Suprapubic skin (tissue), 4 donors: ENCODE measurements around the gene PREP.

ENCODE experiments used
- POLR2A ChIP-seq, 2 donors: fragments of 450-650 bp; IDR thresholded peaks; one replicate each; pipeline ENCODE4 v1.6.1; 2017; ENCODE audit warnings: antibody characterized with exemption in 2 of 2, mild to moderate bottlenecking in 2 of 2, moderate library complexity in 2 of 2
- POLR2AphosphoS5 ChIP-seq, 3 donors: sonication (generic); formaldehyde crosslinking; IDR thresholded peaks; one replicate each; pipeline ENCODE4 v1.6.1; 2017; ENCODE audit warnings: antibody characterized with exemption in 3 of 3
- TF ChIP-seq, protein P1 (sequence below), 2 donors: fragments of 200-600 bp in 1 of 2; fragments of 450-650 bp in 1 of 2; sonication (generic) in 1 of 2; IDR thresholded peaks; one replicate each; pipeline ENCODE4 v1.5.1; 2016 to 2019; ENCODE audit warnings: antibody characterized with exemption in 2 of 2, mild to moderate bottlenecking in 1 of 2, moderate library complexity in 1 of 2

DNA sequence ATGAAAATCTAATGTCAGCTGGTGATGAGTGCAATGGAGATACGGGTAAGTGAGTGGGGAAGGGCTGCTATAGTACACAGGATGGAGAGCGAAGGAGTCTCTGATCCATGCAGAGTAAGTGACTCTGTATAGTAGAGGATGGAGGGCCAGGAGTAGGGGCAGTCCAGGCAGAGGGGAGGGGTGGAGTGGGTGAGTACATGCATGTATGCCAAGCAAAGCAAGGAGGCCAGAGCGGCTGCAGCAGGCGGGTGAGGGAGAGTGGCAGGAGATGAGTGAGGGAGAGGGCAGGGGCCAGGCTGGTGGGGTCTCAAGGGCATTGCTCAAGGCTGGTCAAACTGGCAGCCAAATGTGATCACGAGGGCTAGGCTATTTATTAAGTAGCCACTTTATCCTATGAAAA is 94.0 kb downstream of the PREP start:
- TF ChIP-seq, protein P1, sequence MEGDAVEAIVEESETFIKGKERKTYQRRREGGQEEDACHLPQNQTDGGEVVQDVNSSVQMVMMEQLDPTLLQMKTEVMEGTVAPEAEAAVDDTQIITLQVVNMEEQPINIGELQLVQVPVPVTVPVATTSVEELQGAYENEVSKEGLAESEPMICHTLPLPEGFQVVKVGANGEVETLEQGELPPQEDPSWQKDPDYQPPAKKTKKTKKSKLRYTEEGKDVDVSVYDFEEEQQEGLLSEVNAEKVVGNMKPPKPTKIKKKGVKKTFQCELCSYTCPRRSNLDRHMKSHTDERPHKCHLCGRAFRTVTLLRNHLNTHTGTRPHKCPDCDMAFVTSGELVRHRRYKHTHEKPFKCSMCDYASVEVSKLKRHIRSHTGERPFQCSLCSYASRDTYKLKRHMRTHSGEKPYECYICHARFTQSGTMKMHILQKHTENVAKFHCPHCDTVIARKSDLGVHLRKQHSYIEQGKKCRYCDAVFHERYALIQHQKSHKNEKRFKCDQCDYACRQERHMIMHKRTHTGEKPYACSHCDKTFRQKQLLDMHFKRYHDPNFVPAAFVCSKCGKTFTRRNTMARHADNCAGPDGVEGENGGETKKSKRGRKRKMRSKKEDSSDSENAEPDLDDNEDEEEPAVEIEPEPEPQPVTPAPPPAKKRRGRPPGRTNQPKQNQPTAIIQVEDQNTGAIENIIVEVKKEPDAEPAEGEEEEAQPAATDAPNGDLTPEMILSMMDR (IDR thresholded peaks at IDR 0.05), result no peak
- TF ChIP-seq POLR2A (IDR thresholded peaks at IDR 0.05), result no peak
- TF ChIP-seq POLR2AphosphoS5 (IDR thresholded peaks at IDR 0.05), result no peak
